Transverse colon (tissue), 4 donors: ENCODE data around the gene HRAS. TPM values are rescaled to one million over a fixed set of nuclear protein-coding genes. Genes with fewer than 3 reads are reported as not detected.
A peak's percentile ranks its signal among the peaks of the same experiment; 100 is the strongest.

Experiments
- DNase-seq: peaks from one replicate; pipeline ENCODE4 v3.0.0-alpha.2; 2019
- H3K27ac ChIP-seq, 4 donors: fragments of 200-600 bp; sonication (generic); 2 replicates each; pipeline ENCODE4 v1.5.1; 2016 to 2018; ENCODE audit warnings: inconsistent platforms in 4 of 4
- H3K27me3 ChIP-seq: fragments of 200-600 bp; sonication (generic); 2 replicates; pipeline ENCODE4 v1.5.1; 2017; ENCODE audit warnings: inconsistent platforms
- H3K36me3 ChIP-seq, 4 donors: fragments of 200-600 bp; sonication (generic); 2 replicates each; pipeline ENCODE4 v1.5.1; 2017 to 2019; ENCODE audit warnings: inconsistent platforms in 4 of 4
- H3K4me1 ChIP-seq, 4 donors: fragments of 200-600 bp; sonication (generic); 2 replicates each; pipeline ENCODE4 v1.5.1; 2017 to 2020; ENCODE audit warnings: inconsistent platforms in 4 of 4
- H3K4me3 ChIP-seq, 4 donors: fragments of 200-600 bp; sonication (generic); 1 replicate in 1 of 4; 2 replicates in 3 of 4; pipeline versions ENCODE4 v1.5.1 to v1.6.1; 2017 to 2019; ENCODE audit warnings: inconsistent platforms in 4 of 4
- H3K9me3 ChIP-seq, 2 donors: fragments of 200-600 bp; sonication (generic); 2 replicates each; pipeline ENCODE4 v1.5.1; 2017 to 2019; ENCODE audit warnings: inconsistent platforms in 2 of 2
- CTCF ChIP-seq, 5 experiments: fragments of 200-600 bp in 3 of 5; fragments of 450-650 bp in 2 of 5; sonication (generic) in 3 of 5; IDR thresholded peaks; 1 replicate in 2 of 5; 2 replicates in 3 of 5; pipeline ENCODE4 v1.5.1; 2016 to 2017; ENCODE audit warnings: antibody characterized with exemption in 5 of 5, inconsistent platforms in 3 of 5, mild to moderate bottlenecking in 2 of 5, moderate library complexity in 1 of 5
- EP300 ChIP-seq: sonication (generic); formaldehyde crosslinking; IDR thresholded peaks from one replicate; pipeline ENCODE4 v1.6.1; 2017; ENCODE audit warnings: antibody characterized with exemption, low read depth
- POLR2A ChIP-seq: fragments of 450-650 bp; IDR thresholded peaks from one replicate; pipeline ENCODE4 v1.6.1; 2016; ENCODE audit warnings: antibody characterized with exemption, mild to moderate bottlenecking, moderate library complexity
- POLR2AphosphoS5 ChIP-seq, 3 donors: sonication (generic); formaldehyde crosslinking; IDR thresholded peaks; one replicate each; pipeline ENCODE4 v1.6.1; 2016; ENCODE audit warnings: antibody characterized with exemption in 3 of 3
- WGBS, 2 donors: methylation state at CpG; one replicate each; pipeline ENCODE4 v1.1.5; 2018; ENCODE audit warnings: low coverage in 1 of 2; 5-methylcytosine and 5-hydroxymethylcytosine counted together
- in situ Hi-C, 4 donors: fragments of 200-750 bp; cut with MboI; loops; one replicate each; pipeline versions ENCODE4 v1.15.0 to v1.15.1; 2017; ENCODE audit warnings: low sequenced_read_pairs in 3 of 4, low pct_ligation_motif_present in 1 of 4, low pct_unique_long_range_greater_than_20kb in 1 of 4
- intact Hi-C: fragments of 100-400 bp; cut with DNase I; formaldehyde crosslinking; loops from one replicate; pipeline ENCODE4 v1.15.1; 2023; ENCODE audit warnings: low total_unique reads
- total RNA-seq, 4 donors: library from RNA; depleted of rRNA; stranded (reverse); fragments of >200 nt; gene quantifications; one replicate each; pipeline ENCODE4 v1.1.0, GENCODE V29; 2016

The HRAS gene
- total RNA-seq, 4 donors from 2014 or later: 31.0 to 57.1 (median 33.9) TPM

GRCh38 chr11:576811-577610, 41.6 kb upstream of the HRAS start:
- peaks cover 34 to 46% (median 40%) of the 10 kb centered on the region in 4 donors for H3K4me1 ChIP-seq
- in situ Hi-C loops: no loop called here
- peak overlapping the region; percentile 80 to 92 (median 90) for H3K27ac ChIP-seq
- H3K27me3 ChIP-seq: peaks cover 12% of the 10 kb centered on the region
- intact Hi-C loops: no loop called here
- H3K9me3 ChIP-seq: no peaks in the 10 kb centered on the region
- WGBS, 2 donors: 0 to 4% methylated on average over 4 to 35 of the region's 48 CpGs
- H3K4me3 ChIP-seq: peak overlapping the region; percentile 66 to 100 (median 86)
- TF ChIP-seq POLR2AphosphoS5 (IDR thresholded peaks at IDR 0.05): no peak
- no peak for TF ChIP-seq POLR2A
- TF ChIP-seq EP300: no peak
- TF ChIP-seq CTCF (IDR thresholded peaks at IDR 0.05): no peak
- DNase-seq: no peak
- peaks cover 0 to 4% (median 0%) of the 10 kb centered on the region in 4 donors for H3K36me3 ChIP-seq

GRCh38 chr11:575996-576768, 40.8 kb upstream of the HRAS start, which contains the start of gene PHRF1:
Gene PHRF1 (plus strand): TSS chr11:576470. CDS start chr11:581513, 5,043 bp downstream.
- H3K27me3 ChIP-seq: peaks cover 12% of the 10 kb centered on the region
- H3K4me1 ChIP-seq: peaks cover 34 to 46% (median 40%) of the 10 kb centered on the region in 4 donors
- peak in 2 of 5 experiments; percentile 23 to 24 for TF ChIP-seq CTCF (IDR thresholded peaks at IDR 0.05)
- no peak for TF ChIP-seq EP300
- peak; percentile 65 for TF ChIP-seq POLR2A
- peak; percentile 73 to 88 (median 83) for TF ChIP-seq POLR2AphosphoS5 (IDR thresholded peaks at IDR 0.05)
- in situ Hi-C loops: no loop called here
- H3K36me3 ChIP-seq: no peaks in the 10 kb centered on the region
- peak within 1 kb of the TSS; percentile 80 to 92 (median 90) for H3K27ac ChIP-seq
- intact Hi-C loops: no loop called here
- peak; percentile 97 for DNase-seq
- no peaks in the 10 kb centered on the region for H3K9me3 ChIP-seq
- H3K4me3 ChIP-seq: peak within 1 kb of the TSS; percentile 66 to 100 (median 86)
- WGBS, 2 donors: 0% methylated on average over 42 of the region's 99 CpGs; no CpG with 5 or more reads in 1 of the 2 donors

- no peak for DNase-seq
- in situ Hi-C loops (no loop called here), intact Hi-C loops (no loop called here)
- WGBS, 2 donors: 2% methylated on average over 57 of the region's 81 CpGs; no CpG with 5 or more reads in 1 of the 2 donors
- peak overlapping the region; percentile 39 to 69 (median 64) for H3K4me3 ChIP-seq
- peaks cover 34 to 46% (median 40%) of the 10 kb centered on the region in 4 donors for H3K4me1 ChIP-seq
- no peaks in the 10 kb centered on the region for H3K9me3 ChIP-seq
- TF ChIP-seq POLR2A (peak; percentile 8), POLR2AphosphoS5 (IDR thresholded peaks at IDR 0.05) (peak; percentile 25 to 60 (median 58)), CTCF (IDR thresholded peaks at IDR 0.05) (no peak), EP300 (no peak)
- peak overlapping the region; percentile 57 to 81 (median 73) for H3K27ac ChIP-seq
- H3K27me3 ChIP-seq: peaks cover 12% of the 10 kb centered on the region
- no peaks in the 10 kb centered on the region for H3K36me3 ChIP-seq
Observed at GRCh38 chr11:575313-575995, 40.1 kb upstream of the HRAS start.
